Activated T-cell treated with anti-CD3 and anti-CD28 coated beads for 1 hour (primary cell): ENCODE data around the gene GPC6.
"Not testable (repeated sequence)": the region's sequence is repeated elsewhere in the genome, so short reads cannot be mapped to it uniquely, and the experiment has no call there.

ENCODE experiments used
- DNase-seq: peaks from one replicate; pipeline ENCODE4 v3.0.0-alpha.2; 2020; ENCODE audit warnings: low read depth

The GPC6 gene

GRCh38 chr13:93430381-93430780, 203.8 kb downstream of the GPC6 start:
- DNase-seq = no peak

GRCh38 chr13:93435651-93436050, 209.0 kb downstream of the GPC6 start:
- DNase-seq = no peak

- no peak for DNase-seq
Observed at GRCh38 chr13:93437081-93437480, 210.5 kb downstream of the GPC6 start.

- DNase-seq = no peak
Observed at GRCh38 chr13:93446238-93446637, 219.6 kb downstream of the GPC6 start.

GRCh38 chr13:93450191-93450621, 223.6 kb downstream of the GPC6 start:
- DNase-seq = no peak

GRCh38 chr13:93450761-93451160, 224.2 kb downstream of the GPC6 start:
- no peak for DNase-seq

GRCh38 chr13:93454676-93455235, 228.1 kb downstream of the GPC6 start:
- not testable (repeated sequence) for DNase-seq

- no peak for DNase-seq
Observed at GRCh38 chr13:93455861-93456260, 229.3 kb downstream of the GPC6 start.

- DNase-seq = no peak
Observed at GRCh38 chr13:93460005-93460404, 233.4 kb downstream of the GPC6 start.

GRCh38 chr13:93462151-93462550, 235.5 kb downstream of the GPC6 start:
- DNase-seq = no peak

- DNase-seq = no peak
Observed at GRCh38 chr13:93466502-93467036, 240.0 kb downstream of the GPC6 start.

GRCh38 chr13:93467175-93467574, 240.6 kb downstream of the GPC6 start:
- DNase-seq = no peak

- no peak for DNase-seq
Observed at GRCh38 chr13:93468433-93468832, 241.8 kb downstream of the GPC6 start.

GRCh38 chr13:93472296-93472695, 245.7 kb downstream of the GPC6 start:
- no peak for DNase-seq

GRCh38 chr13:93472814-93473296, 246.2 kb downstream of the GPC6 start:
- no peak for DNase-seq

- DNase-seq = no peak
Observed at GRCh38 chr13:93473441-93474270, 247.0 kb downstream of the GPC6 start.

GRCh38 chr13:93476175-93476574, 249.6 kb downstream of the GPC6 start:
- DNase-seq = no peak

- no peak for DNase-seq
Observed at GRCh38 chr13:93477238-93477637, 250.6 kb downstream of the GPC6 start.

GRCh38 chr13:93480553-93481106, 254.0 kb downstream of the GPC6 start:
- DNase-seq = no peak

- DNase-seq = not testable (repeated sequence)
Observed at GRCh38 chr13:93496117-93496516, 269.5 kb downstream of the GPC6 start.

GRCh38 chr13:93496985-93497673, 270.5 kb downstream of the GPC6 start:
- DNase-seq = no peak

- DNase-seq = no peak
Observed at GRCh38 chr13:93499991-93500390, 273.4 kb downstream of the GPC6 start.
